Hair follicular keratinocyte (primary cell): ENCODE measurements around the gene STXBP5. TPM values are rescaled to one million over a fixed set of nuclear protein-coding genes. Genes with fewer than 3 reads are reported as not detected.

ENCODE experiments used
- total RNA-seq: library from RNA; depleted of rRNA; stranded (reverse); fragments of >200 nt; gene quantifications from 2 replicates; pipeline ENCODE4 v1.2.3, GENCODE V29; 2015

Gene STXBP5
- 14.0 and 22.7 TPM in 2 replicates for total RNA-seq

DNA sequence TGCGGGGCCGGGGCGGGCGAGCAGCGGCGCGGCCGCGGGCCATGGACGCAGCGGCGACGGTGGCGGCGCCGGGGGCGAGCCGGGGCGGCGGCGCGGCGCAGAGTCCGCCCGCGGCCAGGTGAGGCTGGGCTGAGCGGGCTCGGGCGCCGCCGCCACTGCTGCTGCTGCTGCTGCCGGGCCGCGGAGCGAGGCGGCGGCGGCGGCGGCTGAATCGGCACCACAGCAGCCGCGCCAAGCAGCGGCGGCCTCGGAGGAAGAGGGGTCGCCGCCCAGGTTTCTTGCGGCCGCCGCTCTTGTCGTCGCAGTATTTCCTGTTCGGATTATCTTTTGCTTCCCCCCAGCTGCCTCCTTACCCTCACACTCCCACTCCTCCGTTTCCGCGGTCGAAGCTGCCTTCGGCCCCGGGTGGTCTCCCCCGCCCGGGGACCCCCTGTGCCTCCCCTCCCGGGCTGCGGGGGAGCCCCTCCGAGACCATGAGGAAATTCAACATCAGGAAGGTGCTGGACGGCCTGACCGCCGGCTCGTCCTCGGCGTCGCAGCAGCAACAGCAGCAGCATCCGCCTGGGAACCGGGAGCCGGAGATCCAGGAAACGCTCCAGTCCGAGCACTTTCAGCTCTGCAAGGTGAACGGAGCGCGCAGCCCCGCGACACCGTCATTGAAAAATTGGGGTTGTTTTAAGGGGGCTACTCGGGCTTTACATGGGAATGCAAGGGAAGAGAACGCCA, at the start of gene STXBP5:
Gene STXBP5, plus strand, starts transcription at position 358 of the 726 bp plus-strand sequence. Its CDS starts 116 bp downstream, at position 474.

